Astrocyte (in vitro differentiated cells and primary cell): ENCODE results near the gene MAPK8IP1. TPM values are rescaled to one million over a fixed set of nuclear protein-coding genes. Genes with fewer than 3 reads are reported as not detected.

Experiments
- DNase-seq: peaks from one replicate; pipeline ENCODE4 v3.0.0-alpha.2; 2010; ENCODE audit warnings: low read depth
- FAIRE-seq: peaks from 2 replicates; lab custom pipeline; 2011; peaks lifted over from hg19 to GRCh38; lab: Jason Lieb, UNC
- H2AFZ ChIP-seq: 2 replicates; pipeline ENCODE4 v1.6.0; 2012; ENCODE audit warnings: low read depth, low read length, inconsistent platforms
- H3K27ac ChIP-seq: 2 replicates; pipeline ENCODE4 v1.5.1; 2011; ENCODE audit warnings: low read depth, low read length, inconsistent platforms
- H3K27me3 ChIP-seq: 2 replicates; pipeline ENCODE4 v1.6.0; 2011; ENCODE audit warnings: low read length, inconsistent platforms; ENCODE audit not compliant: insufficient read depth
- H3K36me3 ChIP-seq: 2 replicates; pipeline ENCODE4 v1.5.1; 2011; ENCODE audit warnings: low read length, inconsistent platforms; ENCODE audit not compliant: insufficient read depth
- H3K4me1 ChIP-seq: 2 replicates; pipeline ENCODE4 v1.5.1; 2011; ENCODE audit warnings: low read length, inconsistent platforms; ENCODE audit not compliant: insufficient read depth
- H3K4me2 ChIP-seq: 2 replicates; pipeline ENCODE4 v1.6.0; 2012; ENCODE audit warnings: low read length, inconsistent platforms
- H3K4me3 ChIP-seq: 2 replicates; pipeline ENCODE4 v1.5.1; 2011; ENCODE audit warnings: low read depth, mild to moderate bottlenecking, low read length, inconsistent platforms; ENCODE audit not compliant: insufficient read depth
- H3K79me2 ChIP-seq: 2 replicates; pipeline ENCODE4 v1.6.0; 2012; ENCODE audit warnings: mild to moderate bottlenecking, low read length, inconsistent platforms; ENCODE audit not compliant: insufficient read depth
- H3K9ac ChIP-seq: 2 replicates; pipeline ENCODE4 v1.6.0; 2012; ENCODE audit warnings: mild to moderate bottlenecking, low read length, inconsistent platforms
- H3K9me3 ChIP-seq: 2 replicates; pipeline ENCODE4 v1.5.1; 2012; ENCODE audit warnings: low read depth, mild to moderate bottlenecking, low read length, inconsistent platforms; ENCODE audit not compliant: insufficient read depth
- H4K20me1 ChIP-seq: 2 replicates; pipeline ENCODE4 v1.6.0; 2012; ENCODE audit warnings: low read length, inconsistent platforms; ENCODE audit not compliant: insufficient read depth
- H3K27ac Mint-ChIP-seq: one replicate; pipeline ENCODE4 v1.8.0; 2021; ENCODE audit warnings: mild to moderate bottlenecking, mixed read lengths; ENCODE audit not compliant: unreplicated experiment
- H3K27me3 Mint-ChIP-seq: one replicate; pipeline ENCODE4 v1.8.0; 2021; ENCODE audit warnings: low read depth, mixed read lengths; ENCODE audit not compliant: unreplicated experiment
- H3K36me3 Mint-ChIP-seq: one replicate; pipeline ENCODE4 v1.8.0; 2021; ENCODE audit warnings: low read depth, mixed read lengths; ENCODE audit not compliant: unreplicated experiment
- H3K4me1 Mint-ChIP-seq: one replicate; pipeline ENCODE4 v1.8.0; 2021; ENCODE audit warnings: low read depth, mixed read lengths; ENCODE audit not compliant: unreplicated experiment
- H3K4me3 Mint-ChIP-seq: one replicate; pipeline ENCODE4 v1.8.0; 2021; ENCODE audit warnings: mild to moderate bottlenecking, moderate library complexity, mixed read lengths; ENCODE audit not compliant: unreplicated experiment
- H3K9me3 Mint-ChIP-seq: one replicate; pipeline ENCODE4 v1.8.0; 2021; ENCODE audit warnings: mild to moderate bottlenecking, mixed read lengths; ENCODE audit not compliant: unreplicated experiment
- CTCF ChIP-seq: IDR thresholded peaks from 2 replicates; pipeline ENCODE4 v1.5.1; 2011; ENCODE audit warnings: low read depth, mild to moderate bottlenecking, inconsistent platforms, low read length, moderate library complexity; ENCODE audit not compliant: insufficient read depth
- EZH2 ChIP-seq: IDR thresholded peaks from 2 replicates; pipeline ENCODE4 v1.6.1; 2012; ENCODE audit warnings: mild to moderate bottlenecking, low read length, inconsistent platforms; ENCODE audit not compliant: insufficient read depth
- total RNA-seq: library from RNA; stranded (reverse); gene quantifications from 2 replicates; pipeline ENCODE4 v1.2.1, GENCODE V29; 2021

MAPK8IP1 gene
- total RNA-seq, 1 donor from 2014 or later: 14.7 TPM

GRCh38 chr11:45917286-45917622 lies 31.8 kb downstream of the MAPK8IP1 start:
- Mint-ChIP-seq H3K4me3 (peak overlapping the region; percentile 91), H3K4me1 (peaks cover 11% of the 10 kb centered on the region), H3K36me3 (peaks cover 4% of the 10 kb centered on the region), H3K9me3 (no peaks in the 10 kb centered on the region), H3K27me3 (peaks cover 12% of the 10 kb centered on the region), H3K27ac (peak overlapping the region; percentile 92)
- Histone ChIP-seq H3K27ac (peak overlapping the region; percentile 81), H3K4me2 (peak overlapping the region; percentile 98), H3K36me3 (peaks cover 7% of the 10 kb centered on the region), H3K79me2 (peaks cover 24% of the 10 kb centered on the region), H3K27me3 (peaks cover 12% of the 10 kb centered on the region), H3K9me3 (no peaks in the 10 kb centered on the region), H3K4me1 (peaks cover 6% of the 10 kb centered on the region), H4K20me1 (peaks cover 9% of the 10 kb centered on the region), H3K9ac (peak overlapping the region; percentile 97), H3K4me3 (peak overlapping the region; percentile 93), H2AFZ (peak overlapping the region; percentile 81)
- DNase-seq (no peak), FAIRE-seq (no peak)
- TF ChIP-seq CTCF: no peak
- no peak for TF ChIP-seq EZH2

GRCh38 chr11:45917623-45918330 lies 32.3 kb downstream of the MAPK8IP1 start, which contains the start of gene PEX16:
TSS of gene PEX16 (minus strand) at chr11:45917877. CDS start at chr11:45917811, 66 bp downstream.
- Mint-ChIP-seq H3K36me3 (peaks cover 4% of the 10 kb centered on the region), H3K27me3 (peaks cover 12% of the 10 kb centered on the region), H3K27ac (peak within 1 kb of the TSS; percentile 92), H3K4me3 (peak within 1 kb of the TSS; percentile 91), H3K4me1 (peaks cover 11% of the 10 kb centered on the region), H3K9me3 (no peaks in the 10 kb centered on the region)
- H3K9ac ChIP-seq: peak within 1 kb of the TSS; percentile 97
- H4K20me1 ChIP-seq: peaks cover 9% of the 10 kb centered on the region
- H2AFZ ChIP-seq: peak within 1 kb of the TSS; percentile 86
- H3K9me3 ChIP-seq: no peaks in the 10 kb centered on the region
- peaks cover 16% of the 10 kb centered on the region for H3K27me3 ChIP-seq
- TF ChIP-seq EZH2 (no peak), CTCF (no peak)
- peaks cover 7% of the 10 kb centered on the region for H3K36me3 ChIP-seq
- H3K27ac ChIP-seq: peak within 1 kb of the TSS; percentile 81
- FAIRE-seq (no peak), DNase-seq (peak; percentile 99)
- H3K4me1 ChIP-seq: peaks cover 6% of the 10 kb centered on the region
- peaks cover 24% of the 10 kb centered on the region for H3K79me2 ChIP-seq
- peak within 1 kb of the TSS; percentile 98 for H3K4me2 ChIP-seq
- H3K4me3 ChIP-seq: peak within 1 kb of the TSS; percentile 93
